SIG-M5 treated with dmso at 0.1 percent for 504 hours (cell line): ENCODE measurements around the gene CCDC177.

Experiments
- DNase-seq: peaks from one replicate; lab custom pipeline; 2025; ENCODE audit not compliant: unreplicated experiment; lab: John Stamatoyannopoulos, UW

CCDC177 gene

GRCh38 chr14:69569859-69570258 is 4.8 kb downstream of the CCDC177 start:
- DNase-seq, result no peak

- no peak for DNase-seq
Measured at GRCh38 chr14:69567563-69567962, 7.1 kb downstream of the CCDC177 start.

- no peak for DNase-seq
Measured at GRCh38 chr14:69561893-69562292, 12.8 kb downstream of the CCDC177 start.

- no peak for DNase-seq
Measured at GRCh38 chr14:69560826-69561225, 13.8 kb downstream of the CCDC177 start.

GRCh38 chr14:69559581-69560011 is 15.1 kb downstream of the CCDC177 start:
- no peak for DNase-seq

GRCh38 chr14:69558774-69559173 is 15.9 kb downstream of the CCDC177 start:
- DNase-seq, result no peak

GRCh38 chr14:69554500-69554899 is 20.2 kb downstream of the CCDC177 start:
- DNase-seq, result no peak

- peak; percentile 14 for DNase-seq
Measured at GRCh38 chr14:69553252-69553651, 21.4 kb downstream of the CCDC177 start.

- DNase-seq, result no peak
Measured at GRCh38 chr14:69551511-69551910, 23.2 kb downstream of the CCDC177 start.

- DNase-seq, result no peak
Measured at GRCh38 chr14:69548566-69548965, 26.1 kb downstream of the CCDC177 start.

GRCh38 chr14:69547701-69548348 is 26.8 kb downstream of the CCDC177 start:
- no peak for DNase-seq

- DNase-seq, result peak; percentile 81
Measured at GRCh38 chr14:69543341-69544115, 31.1 kb downstream of the CCDC177 start.

GRCh38 chr14:69542311-69542710 is 32.4 kb downstream of the CCDC177 start:
- no peak for DNase-seq

- no peak for DNase-seq
Measured at GRCh38 chr14:69540654-69541335, 33.9 kb downstream of the CCDC177 start.

GRCh38 chr14:69539631-69540410 is 34.9 kb downstream of the CCDC177 start:
- peak; percentile 16 for DNase-seq

GRCh38 chr14:69538766-69539165 is 35.9 kb downstream of the CCDC177 start:
- no peak for DNase-seq

GRCh38 chr14:69537900-69538299 is 36.8 kb downstream of the CCDC177 start:
- DNase-seq, result no peak

GRCh38 chr14:69536971-69537370 is 37.7 kb downstream of the CCDC177 start:
- no peak for DNase-seq

- no peak for DNase-seq
Measured at GRCh38 chr14:69535230-69535848, 39.3 kb downstream of the CCDC177 start.

- DNase-seq, result no peak
Measured at GRCh38 chr14:69532561-69533340, 41.9 kb downstream of the CCDC177 start.
